ENCODE measurements around the gene ZBTB18. TPM values are rescaled to one million over a fixed set of nuclear protein-coding genes. Genes with fewer than 3 reads are reported as not detected.

The ZBTB18 gene
- total RNA-seq, 1 experiment from 2014 or later, result 16.8 TPM

DNA sequence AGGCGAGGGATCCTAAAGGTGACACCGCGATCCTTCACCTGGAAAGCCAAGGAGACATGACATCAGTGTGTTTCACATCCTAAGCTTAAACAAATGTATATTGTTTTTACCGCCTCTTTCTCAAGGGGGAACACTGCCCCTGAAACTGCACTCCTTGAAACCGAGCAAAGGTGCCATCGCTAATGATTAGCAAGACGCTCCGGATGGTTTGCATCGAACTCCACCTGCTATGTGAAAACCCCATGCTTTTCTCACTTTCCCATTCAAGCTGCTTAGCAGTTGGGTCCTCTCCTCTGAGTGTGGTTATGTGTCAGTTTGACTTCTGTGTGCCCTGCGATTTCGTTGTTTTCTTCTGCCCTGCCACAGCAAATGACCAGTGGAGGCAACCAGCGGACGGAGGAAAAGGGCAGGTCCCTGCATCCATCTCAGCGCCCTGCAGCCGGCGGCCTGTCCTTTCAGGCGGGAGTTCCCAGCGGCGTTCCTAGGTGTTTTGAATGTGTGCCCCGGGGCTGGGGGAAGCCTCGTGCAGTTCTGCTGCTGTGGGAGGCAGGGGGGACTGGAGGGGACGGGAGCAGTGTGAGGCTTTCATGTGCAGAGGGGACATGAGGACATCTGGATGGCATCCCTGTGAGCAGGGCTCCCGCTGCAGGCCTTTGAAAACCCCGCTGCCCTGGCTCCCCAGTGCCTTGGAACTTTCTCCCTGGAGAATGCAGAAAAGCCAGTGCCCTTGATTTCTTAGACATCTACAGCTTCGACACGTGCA, 16.1 kb downstream of the ZBTB18 start:
- Histone ChIP-seq H3K36me3 (ENCODE audit: low read depth, low read length) (no peaks in the 10 kb centered on the region), H3K79me2 (ENCODE audit: low read length) (no peaks in the 10 kb centered on the region), H3F3A (ENCODE audit: low read length, unreplicated experiment) (no peaks in the 10 kb centered on the region), H3K4me3 (ENCODE audit: low read length) (no peak overlapping the region), H3K27me3 (ENCODE audit: low read length) (no peaks in the 10 kb centered on the region), H3K4me2 (ENCODE audit: low read length) (no peak overlapping the region), H3K9me2 (replicated peaks; ENCODE audit: low read length) (no peaks in the 10 kb centered on the region), H4K20me1 (ENCODE audit: low read length) (no peaks in the 10 kb centered on the region), H3K9me3 (ENCODE audit: low read length) (no peaks in the 10 kb centered on the region), H2AFZ (ENCODE audit: low read length) (no peak overlapping the region), H3K9ac (ENCODE audit: low read length) (no peak overlapping the region), H3K4me1 (ENCODE audit: insufficient read depth, low read length) (no peaks in the 10 kb centered on the region), H3K27ac (ENCODE audit: low read length) (no peak overlapping the region)
- BruUV-seq (replicated peaks), result no TSS peak
- ATAC-seq, result no peak
- TF ChIP-seq EZH2phosphoT487 (IDR thresholded peaks at IDR 0.05; ENCODE audit: borderline replicate concordance, low read length), result no peak
- TF ChIP-seq, protein P1, sequence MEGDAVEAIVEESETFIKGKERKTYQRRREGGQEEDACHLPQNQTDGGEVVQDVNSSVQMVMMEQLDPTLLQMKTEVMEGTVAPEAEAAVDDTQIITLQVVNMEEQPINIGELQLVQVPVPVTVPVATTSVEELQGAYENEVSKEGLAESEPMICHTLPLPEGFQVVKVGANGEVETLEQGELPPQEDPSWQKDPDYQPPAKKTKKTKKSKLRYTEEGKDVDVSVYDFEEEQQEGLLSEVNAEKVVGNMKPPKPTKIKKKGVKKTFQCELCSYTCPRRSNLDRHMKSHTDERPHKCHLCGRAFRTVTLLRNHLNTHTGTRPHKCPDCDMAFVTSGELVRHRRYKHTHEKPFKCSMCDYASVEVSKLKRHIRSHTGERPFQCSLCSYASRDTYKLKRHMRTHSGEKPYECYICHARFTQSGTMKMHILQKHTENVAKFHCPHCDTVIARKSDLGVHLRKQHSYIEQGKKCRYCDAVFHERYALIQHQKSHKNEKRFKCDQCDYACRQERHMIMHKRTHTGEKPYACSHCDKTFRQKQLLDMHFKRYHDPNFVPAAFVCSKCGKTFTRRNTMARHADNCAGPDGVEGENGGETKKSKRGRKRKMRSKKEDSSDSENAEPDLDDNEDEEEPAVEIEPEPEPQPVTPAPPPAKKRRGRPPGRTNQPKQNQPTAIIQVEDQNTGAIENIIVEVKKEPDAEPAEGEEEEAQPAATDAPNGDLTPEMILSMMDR (conservative IDR thresholded peaks at IDR 0.05; ENCODE audit: low read depth, low read length), result no peak
- no peak for TF ChIP-seq EZH2 (IDR thresholded peaks at IDR 0.05; ENCODE audit: low read length, unreplicated experiment)
- CTCF ChIA-PET, result no interaction called here
- no peak for DNase-seq
- intact Hi-C loops (cut with micrococcal nuclease), result no loop called here
- POLR2A ChIA-PET (ENCODE audit: unreplicated experiment), result no interaction called here

DNA sequence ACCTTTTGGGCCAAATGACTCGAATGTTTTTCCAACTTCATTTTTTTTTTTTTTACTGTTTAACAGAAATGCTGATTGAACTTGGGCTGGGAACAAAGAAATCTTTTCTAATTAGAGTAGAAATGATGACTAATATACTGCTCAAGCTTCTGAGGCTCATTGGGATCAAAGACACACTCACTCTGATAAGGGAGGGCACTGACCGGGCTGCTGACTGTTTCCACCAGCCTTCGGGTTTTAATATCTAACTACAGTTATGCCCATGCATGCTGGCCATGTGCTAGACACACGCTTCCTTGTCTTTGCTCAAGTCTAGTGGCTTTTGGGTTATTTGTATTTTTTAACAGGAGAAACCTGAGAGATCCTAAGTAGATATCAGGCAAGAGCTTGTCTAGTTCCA, 16.8 kb downstream of the ZBTB18 start:
- H3K4me2 ChIP-seq (ENCODE audit: low read length), result no peak overlapping the region
- no peaks in the 10 kb centered on the region for H3K9me3 ChIP-seq (ENCODE audit: low read length)

DNA sequence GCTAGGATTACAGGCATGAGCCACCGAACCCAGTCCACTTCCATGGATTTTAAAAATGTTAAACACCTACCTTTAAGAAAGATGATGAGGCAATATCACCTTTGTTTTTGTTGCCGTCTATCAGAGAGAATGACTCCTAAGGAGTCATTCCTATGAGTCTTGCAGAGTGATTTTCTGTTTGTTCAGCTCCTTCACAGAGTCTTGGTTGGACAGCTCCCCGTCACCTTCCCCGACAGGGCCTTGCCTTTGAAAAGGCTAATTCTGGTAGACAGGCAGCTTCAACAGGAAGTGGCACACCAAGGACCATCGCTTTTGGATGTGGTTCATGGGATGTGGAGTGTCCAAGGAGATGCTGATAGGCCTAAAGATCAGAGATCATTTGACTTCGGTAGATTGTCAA, 17.5 kb downstream of the ZBTB18 start:
- H4K20me1 ChIP-seq (ENCODE audit: low read length), result no peaks in the 10 kb centered on the region
- ChIA-PET POLR2A (ENCODE audit: unreplicated experiment) (no interaction called here), CTCF (no interaction called here)
- H3K79me2 ChIP-seq (ENCODE audit: low read length), result no peaks in the 10 kb centered on the region
- no peak overlapping the region for H2AFZ ChIP-seq (ENCODE audit: low read length)
- no TSS peak for BruUV-seq (replicated peaks)
- intact Hi-C loops (cut with micrococcal nuclease), result loop anchor here (2.0 kb wide), 1 partner anchor 18 kb away; the partner anchor contains the start of gene ZBTB18
- H3K27ac ChIP-seq (ENCODE audit: low read length), result no peak overlapping the region
- no peak overlapping the region for H3K9ac ChIP-seq (ENCODE audit: low read length)
- no peaks in the 10 kb centered on the region for H3K4me1 ChIP-seq (ENCODE audit: insufficient read depth, low read length)
- TF ChIP-seq, protein P1 (conservative IDR thresholded peaks at IDR 0.05; ENCODE audit: low read depth, low read length), result no peak
- no peak for TF ChIP-seq EZH2 (IDR thresholded peaks at IDR 0.05; ENCODE audit: low read length, unreplicated experiment)
- H3F3A ChIP-seq (ENCODE audit: low read length, unreplicated experiment), result no peaks in the 10 kb centered on the region
- no peak overlapping the region for H3K4me2 ChIP-seq (ENCODE audit: low read length)
- no peaks in the 10 kb centered on the region for H3K9me3 ChIP-seq (ENCODE audit: low read length)
- H3K4me3 ChIP-seq (ENCODE audit: low read length), result no peak overlapping the region
- no peaks in the 10 kb centered on the region for H3K27me3 ChIP-seq (ENCODE audit: low read length)
- ATAC-seq (no peak), DNase-seq (no peak)
- H3K9me2 ChIP-seq (replicated peaks; ENCODE audit: low read length), result no peaks in the 10 kb centered on the region
- no peaks in the 10 kb centered on the region for H3K36me3 ChIP-seq (ENCODE audit: low read depth, low read length)

More for the DNA sequence above, 16.8 kb downstream of the ZBTB18 start:
- no peaks in the 10 kb centered on the region for H4K20me1 ChIP-seq (ENCODE audit: low read length)
- intact Hi-C loops (cut with micrococcal nuclease), result loop anchor here (2.0 kb wide), 1 partner anchor 17 kb away; the partner anchor contains the start of gene ZBTB18
- no peak overlapping the region for H2AFZ ChIP-seq (ENCODE audit: low read length)
- no peaks in the 10 kb centered on the region for H3K36me3 ChIP-seq (ENCODE audit: low read depth, low read length)
- H3K79me2 ChIP-seq (ENCODE audit: low read length), result no peaks in the 10 kb centered on the region
- H3K27ac ChIP-seq (ENCODE audit: low read length), result no peak overlapping the region
- H3K4me3 ChIP-seq (ENCODE audit: low read length), result no peak overlapping the region
- ChIA-PET POLR2A (ENCODE audit: unreplicated experiment) (no interaction called here), CTCF (no interaction called here)
- H3K27me3 ChIP-seq (ENCODE audit: low read length), result no peaks in the 10 kb centered on the region
- no peaks in the 10 kb centered on the region for H3K4me1 ChIP-seq (ENCODE audit: insufficient read depth, low read length)
- no peak overlapping the region for H3K9ac ChIP-seq (ENCODE audit: low read length)
- ATAC-seq (no peak), DNase-seq (no peak)
- H3K9me2 ChIP-seq (replicated peaks; ENCODE audit: low read length), result no peaks in the 10 kb centered on the region
- H3F3A ChIP-seq (ENCODE audit: low read length, unreplicated experiment), result no peaks in the 10 kb centered on the region
- TF ChIP-seq EZH2phosphoT487 (IDR thresholded peaks at IDR 0.05; ENCODE audit: borderline replicate concordance, low read length), result no peak
- BruUV-seq (replicated peaks), result no TSS peak
